Measurements from ENCODE around the gene DEPDC5.
"Not testable (repeated sequence)": the region's sequence is repeated elsewhere in the genome, so short reads cannot be mapped to it uniquely, and the experiment has no call there.

Gene DEPDC5

DNA sequence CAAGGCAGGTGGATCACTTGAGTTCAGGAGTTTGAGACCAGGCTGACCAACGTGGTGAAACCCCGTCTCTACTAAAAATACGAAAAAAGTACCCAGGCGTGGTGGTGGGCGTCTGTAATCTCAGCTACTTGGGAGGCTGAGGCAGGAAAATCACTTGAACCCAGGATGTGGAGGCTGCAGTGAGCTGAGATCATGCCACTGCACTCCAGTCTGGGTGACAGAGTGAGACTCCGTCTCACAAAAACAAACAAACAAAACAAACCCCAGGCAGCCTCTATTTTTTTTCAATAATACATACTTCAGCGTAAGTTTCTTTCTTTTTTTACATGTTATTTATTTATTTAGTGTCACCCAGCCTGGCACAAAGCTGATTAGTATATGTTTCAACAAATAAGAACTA, 60.1 kb downstream of the DEPDC5 start:
- DNase-seq (ENCODE audit: low read depth in 2 of 2, low spot score in 1 of 2): not testable (repeated sequence)

DNA sequence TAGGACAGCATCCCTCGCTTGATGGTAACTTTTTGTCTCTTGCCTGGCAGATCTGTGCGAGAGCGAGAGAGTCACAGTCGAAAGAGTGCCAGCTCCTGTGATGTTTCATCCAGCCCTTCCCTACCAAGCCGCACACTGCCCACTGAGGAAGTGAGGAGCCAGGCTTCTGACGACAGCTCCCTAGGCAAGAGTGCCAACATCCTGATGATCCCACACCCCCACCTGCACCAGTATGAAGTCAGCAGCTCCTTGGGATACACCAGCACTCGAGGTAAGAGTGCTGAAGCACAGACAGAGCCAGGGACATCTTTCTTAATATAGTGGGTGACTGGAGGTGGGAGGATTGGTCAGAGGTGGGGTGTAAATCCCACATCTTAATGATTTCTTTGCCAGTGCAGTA, 61.1 kb downstream of the DEPDC5 start:
- DNase-seq (ENCODE audit: low read depth in 2 of 2, low spot score in 1 of 2): no peak

DNA sequence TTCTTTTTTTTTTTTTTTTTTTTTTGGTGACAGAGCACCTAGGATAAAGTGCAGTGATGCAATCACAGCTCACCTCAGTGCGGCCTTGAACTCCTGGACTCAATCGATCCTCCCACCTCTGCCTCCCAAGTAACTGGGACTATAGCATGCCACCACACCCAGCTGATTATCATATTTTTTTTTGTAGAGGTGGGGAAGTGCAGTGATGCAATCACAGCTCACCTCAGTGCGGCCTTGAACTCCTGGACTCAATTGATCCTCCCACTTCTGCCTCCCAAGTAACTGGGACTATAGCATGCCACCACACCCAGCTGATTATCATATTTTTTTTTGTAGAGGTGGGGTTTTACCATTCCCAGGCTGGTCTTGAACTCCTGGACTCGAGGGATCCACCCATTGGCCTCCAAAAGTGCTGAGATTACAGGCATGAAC, 61.6 kb downstream of the DEPDC5 start:
- not testable (repeated sequence) for DNase-seq (ENCODE audit: low read depth in 2 of 2, low spot score in 1 of 2)

DNA sequence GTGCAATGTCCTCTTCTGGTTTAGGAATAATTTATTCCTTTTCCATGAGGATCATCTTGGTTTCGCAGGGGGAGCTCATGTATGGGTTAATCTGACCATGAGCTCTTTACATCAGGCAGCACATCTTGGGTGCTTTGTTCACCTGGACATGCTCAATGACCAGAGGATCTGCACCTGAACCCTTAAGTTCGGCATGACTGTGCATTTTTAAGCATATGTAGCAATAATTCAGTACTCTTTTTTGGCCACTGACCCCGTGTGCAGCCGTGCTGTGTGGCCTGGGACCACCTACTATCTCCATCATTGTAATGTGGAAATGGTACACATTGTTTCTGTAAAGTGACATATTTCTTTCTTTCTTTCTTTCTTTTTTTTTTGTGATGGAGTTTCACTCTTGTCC, 62.9 kb downstream of the DEPDC5 start:
- no peak for DNase-seq (ENCODE audit: low read depth in 2 of 2, low spot score in 1 of 2)

DNA sequence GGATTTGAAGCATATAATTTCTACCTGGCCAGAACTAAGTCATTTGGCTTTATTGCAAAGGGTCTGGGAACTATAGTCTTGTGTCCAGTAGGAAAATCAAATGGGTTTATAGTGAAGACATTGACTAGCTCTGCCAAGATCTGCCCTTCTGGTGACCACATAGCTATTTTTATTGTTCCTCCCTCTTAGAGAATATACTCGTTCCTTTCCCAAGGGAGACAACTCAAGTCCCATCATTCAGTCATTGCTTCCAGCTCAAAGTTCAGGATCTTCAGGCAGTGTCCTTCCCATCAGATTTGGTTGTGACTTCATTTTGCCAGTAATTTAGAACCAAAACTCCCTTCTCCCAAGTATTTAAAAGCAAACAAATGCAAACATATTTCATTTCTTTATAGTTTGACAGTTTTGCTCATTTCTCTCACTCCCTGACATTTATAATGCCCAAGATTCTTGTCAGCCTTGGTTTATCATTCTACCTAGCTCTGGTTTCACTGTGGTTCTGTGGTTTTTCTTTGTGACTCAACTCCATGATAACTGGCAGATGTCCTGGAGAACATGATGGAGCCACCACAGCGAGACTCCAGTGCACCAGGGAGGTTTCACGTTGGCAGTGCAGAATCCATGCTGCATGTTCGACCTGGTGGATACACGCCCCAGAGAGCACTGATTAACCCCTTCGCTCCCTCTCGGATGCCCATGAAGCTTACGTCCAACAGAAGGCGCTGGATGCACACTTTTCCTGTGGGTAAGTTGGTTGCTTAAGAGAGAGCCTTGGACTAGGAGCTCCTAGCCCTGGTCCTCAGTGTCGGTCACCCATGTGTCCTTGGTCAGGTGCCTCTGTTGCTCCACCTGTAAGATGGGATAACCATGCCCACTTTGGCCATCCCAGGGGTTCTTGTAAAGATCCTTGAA, 64.9 kb downstream of the DEPDC5 start:
- DNase-seq (ENCODE audit: low read depth in 2 of 2, low spot score in 1 of 2): no peak

DNA sequence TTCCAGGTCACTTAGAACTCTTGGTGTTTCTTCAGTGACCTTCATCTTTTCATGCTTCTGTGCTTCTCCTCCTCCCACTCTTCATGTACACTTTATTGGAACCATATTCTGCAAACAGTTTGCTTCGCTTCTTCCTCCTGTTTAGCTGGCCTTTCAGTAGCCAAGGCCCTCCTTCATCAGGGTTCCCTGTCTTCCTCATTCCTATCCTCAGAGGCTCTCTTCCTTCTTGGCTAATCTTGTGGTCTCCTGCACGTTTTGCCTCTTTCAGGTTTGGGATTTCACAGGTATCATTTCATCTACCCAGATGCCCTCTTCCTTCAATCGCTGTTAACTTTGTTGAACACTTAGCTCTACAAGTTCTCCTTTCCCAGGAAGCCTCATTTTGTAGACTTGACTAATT, 66.8 kb downstream of the DEPDC5 start:
- DNase-seq (ENCODE audit: low read depth in 2 of 2, low spot score in 1 of 2): no peak

DNA sequence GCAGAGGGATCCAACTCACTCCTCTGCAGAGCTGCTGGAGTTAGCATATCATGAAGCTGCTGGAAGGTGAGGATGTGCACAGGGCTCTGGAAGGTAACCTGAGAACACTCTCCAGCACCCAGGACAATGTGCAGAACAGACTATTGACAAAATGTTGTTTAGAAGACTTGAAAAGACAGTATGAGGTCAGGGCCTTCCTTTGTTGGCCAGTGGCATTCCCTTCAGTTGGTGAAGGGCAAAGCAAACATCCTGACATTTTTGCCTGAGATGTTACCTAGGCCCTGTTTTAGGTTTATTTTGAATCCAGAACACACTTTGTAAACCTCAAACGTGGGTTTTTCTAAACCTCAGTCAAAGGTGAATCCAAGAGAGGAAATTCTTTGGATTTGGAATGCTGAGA, 67.8 kb downstream of the DEPDC5 start:
- DNase-seq (ENCODE audit: low read depth in 2 of 2, low spot score in 1 of 2): no peak

DNA sequence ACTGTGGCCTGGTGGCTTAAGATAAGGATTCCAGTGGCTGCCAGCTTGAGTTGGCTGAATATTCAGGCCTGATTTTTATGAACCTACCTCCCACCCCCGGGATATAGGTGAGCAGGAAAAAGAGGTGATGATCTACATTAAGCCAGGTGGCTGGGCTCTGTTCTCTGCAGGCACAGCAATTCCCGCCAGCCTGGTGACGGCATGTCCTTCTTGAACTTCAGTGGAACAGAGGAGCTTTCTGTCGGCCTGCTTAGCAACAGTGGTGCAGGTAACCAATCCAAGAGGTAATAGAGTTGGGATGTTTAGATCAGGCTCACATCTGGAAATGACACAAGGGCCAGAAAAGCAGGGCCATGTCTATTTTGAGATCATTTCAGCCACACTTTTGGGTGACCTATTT, 68.7 kb downstream of the DEPDC5 start:
- no peak for DNase-seq (ENCODE audit: low read depth in 2 of 2, low spot score in 1 of 2)

DNA sequence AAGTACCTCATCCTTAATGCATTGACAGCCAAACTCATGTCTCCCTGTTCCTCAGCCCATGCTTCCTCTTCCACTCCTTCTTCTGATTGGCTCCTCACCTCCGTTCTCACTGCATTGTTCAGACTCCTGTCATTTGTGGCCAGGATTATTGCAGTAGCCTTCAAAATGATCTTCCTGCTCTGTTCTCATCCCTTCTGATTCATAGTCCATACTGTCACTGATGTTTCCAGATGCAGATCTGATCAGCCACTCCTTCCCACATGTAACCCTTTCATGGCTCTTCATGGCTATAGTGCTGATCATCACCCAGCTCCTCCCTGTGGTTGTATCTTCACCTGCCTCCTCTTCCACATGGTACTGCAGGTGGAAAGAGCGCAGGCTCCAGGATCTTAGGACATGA, 71.7 kb downstream of the DEPDC5 start:
- DNase-seq (ENCODE audit: low read depth in 2 of 2, low spot score in 1 of 2): no peak

DNA sequence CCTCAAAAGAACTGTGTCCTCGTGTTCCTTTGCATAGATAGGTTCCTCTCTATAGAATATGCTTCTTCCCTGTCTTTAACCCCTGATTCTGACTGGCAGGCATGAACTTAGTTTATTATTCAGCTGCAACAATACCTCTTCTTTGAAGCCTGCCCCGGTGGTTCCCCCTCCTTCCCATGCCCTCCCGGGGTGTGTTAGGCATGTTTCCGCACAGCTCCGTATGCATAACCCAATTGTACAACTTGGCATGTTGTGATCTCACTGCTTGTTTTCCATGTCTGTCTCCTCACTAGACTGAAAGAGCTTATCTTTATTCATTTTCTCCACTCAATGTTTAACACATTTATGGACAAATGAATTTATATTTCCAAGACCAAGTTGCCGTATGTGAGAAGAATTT, 72.6 kb downstream of the DEPDC5 start:
- DNase-seq (ENCODE audit: low read depth in 2 of 2, low spot score in 1 of 2): no peak

DNA sequence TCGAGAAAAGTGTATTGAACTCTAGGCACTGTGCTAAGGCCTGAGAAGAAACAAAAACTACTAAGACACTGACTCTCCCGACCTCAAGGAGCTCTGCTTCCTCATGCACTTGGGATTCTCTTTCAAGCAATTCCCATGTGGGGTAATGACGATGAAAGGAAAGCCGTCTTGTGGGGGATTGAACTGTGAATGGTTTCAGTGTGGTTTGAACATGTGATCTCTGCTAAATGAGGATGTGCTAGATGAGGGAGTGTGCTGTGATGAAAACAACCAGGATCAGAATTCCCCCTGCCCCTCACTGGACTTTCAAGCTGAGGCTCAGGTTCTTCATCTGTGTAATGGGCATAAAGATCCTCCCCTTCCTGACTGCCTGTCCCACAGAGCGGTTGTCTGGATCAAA, 74.9 kb downstream of the DEPDC5 start:
- no peak for DNase-seq (ENCODE audit: low read depth in 2 of 2, low spot score in 1 of 2)

DNA sequence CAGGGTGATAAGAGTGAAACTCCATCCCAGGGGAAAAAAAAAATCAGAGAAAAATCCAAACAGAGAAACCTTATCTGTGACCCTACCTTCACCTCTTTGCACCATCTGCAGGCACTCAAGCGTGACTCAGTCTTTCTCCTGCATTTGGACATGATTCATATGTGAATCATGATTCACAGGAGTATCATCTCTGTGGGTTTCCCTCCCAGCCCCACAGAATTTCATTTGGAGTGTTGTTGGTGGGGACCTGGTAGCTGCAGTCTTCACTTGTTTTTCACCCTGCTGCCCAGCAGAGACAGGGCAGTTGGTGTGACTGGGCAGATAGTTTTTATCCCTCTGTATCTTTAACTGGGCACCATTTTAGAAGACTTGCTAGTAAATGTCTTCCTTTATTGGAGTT, 75.7 kb downstream of the DEPDC5 start:
- peak in 1 of 2 donors; percentile 1 for DNase-seq (ENCODE audit: low read depth in 2 of 2, low spot score in 1 of 2)

DNA sequence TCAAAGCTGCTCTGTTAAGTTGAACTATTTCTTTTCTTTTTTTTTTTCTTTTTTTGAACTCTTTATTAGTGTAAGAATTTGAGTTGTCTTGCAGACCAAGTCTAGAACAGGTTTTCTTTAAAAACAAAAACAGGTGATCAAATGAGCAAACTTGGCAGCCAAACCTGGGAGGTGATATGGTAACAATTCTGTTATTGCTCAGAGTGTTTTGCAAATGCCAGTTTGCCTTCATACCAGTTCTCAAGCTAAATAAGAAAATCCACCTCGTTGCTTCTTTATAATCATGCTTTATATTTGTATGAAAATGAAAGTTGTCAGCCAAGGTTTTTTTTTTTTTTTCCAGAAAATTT, 76.9 kb downstream of the DEPDC5 start:
- DNase-seq (ENCODE audit: low read depth in 2 of 2, low spot score in 1 of 2): no peak

DNA sequence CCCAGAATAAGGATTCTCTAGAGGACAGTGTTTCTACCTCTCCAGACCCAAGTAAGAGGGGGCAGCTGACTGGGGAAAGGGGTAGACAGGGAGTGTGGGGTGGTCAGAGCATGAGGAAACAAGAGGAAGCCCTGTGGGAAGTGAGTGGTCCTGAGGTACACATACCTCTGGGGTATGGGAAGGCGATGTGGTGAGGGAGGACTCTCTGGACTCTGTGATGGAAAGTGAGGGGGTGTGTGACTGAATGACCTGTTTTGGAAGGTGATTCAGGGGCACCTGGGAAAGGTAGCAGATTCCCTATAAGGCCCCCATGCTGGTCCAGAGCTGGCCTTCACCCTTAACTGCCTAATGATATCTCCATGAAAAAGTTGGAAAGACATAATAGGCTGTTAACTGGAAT, 80.1 kb downstream of the DEPDC5 start:
- no peak for DNase-seq (ENCODE audit: low read depth in 2 of 2, low spot score in 1 of 2)

DNA sequence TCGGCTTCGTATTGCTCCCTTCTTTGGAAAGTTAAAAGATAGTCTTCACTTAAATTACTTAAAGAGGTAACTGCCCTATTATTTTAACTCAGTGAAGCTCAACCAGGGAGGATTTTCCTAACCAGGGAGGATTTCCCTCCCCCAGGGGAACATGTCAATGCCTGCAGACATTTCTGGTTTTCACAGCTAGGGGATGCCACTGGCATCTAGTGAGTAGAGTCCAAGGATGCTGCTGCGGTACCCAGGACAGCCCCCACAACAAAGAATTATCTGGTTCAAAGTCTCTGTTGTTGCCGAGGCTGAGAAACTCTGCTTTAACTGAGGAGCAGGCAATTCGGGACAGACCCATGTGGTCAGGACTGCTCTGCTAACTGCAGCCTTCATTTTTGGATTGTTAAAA, 82.2 kb downstream of the DEPDC5 start:
- no peak for DNase-seq (ENCODE audit: low read depth in 2 of 2, low spot score in 1 of 2)

DNA sequence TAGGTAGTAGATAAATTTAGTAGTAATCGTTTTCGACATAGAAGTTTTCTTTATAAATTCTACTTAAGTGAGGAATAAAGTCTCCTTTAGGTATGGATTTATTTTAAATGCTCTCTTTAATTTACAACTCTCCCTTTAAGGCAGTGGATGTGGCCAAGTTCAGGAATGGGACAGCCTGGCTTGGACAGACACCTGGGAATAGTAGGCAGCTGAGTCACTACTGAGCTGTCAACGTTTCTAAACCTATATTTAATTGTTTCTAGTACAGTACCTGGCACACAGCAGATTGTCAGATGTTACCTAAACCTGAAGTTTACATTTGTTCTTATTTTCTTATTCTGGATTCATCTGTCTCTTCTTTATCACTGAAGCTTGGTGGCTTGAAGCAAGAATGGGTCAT, 85.1 kb downstream of the DEPDC5 start:
- no peak for DNase-seq (ENCODE audit: low read depth in 2 of 2, low spot score in 1 of 2)

DNA sequence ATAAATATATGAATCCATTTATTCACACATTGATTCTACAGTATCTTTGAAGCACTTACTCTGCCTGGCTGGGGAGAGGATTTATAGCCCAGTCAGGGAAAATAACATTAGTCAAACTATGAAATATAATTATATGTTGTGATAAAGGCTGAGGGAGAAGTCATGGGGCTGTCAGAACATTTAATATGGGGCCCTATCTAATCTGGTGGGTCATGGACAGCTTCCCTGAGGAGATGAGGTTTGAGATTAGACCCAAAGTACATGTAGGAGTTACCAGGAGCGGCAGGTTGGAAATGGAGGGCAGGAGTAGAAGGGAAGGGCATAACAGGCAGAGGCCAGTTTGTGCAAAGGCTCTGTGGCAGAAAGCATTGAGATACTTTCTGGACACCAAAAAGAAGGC, 86.2 kb downstream of the DEPDC5 start:
- no peak for DNase-seq (ENCODE audit: low read depth in 2 of 2, low spot score in 1 of 2)

DNA sequence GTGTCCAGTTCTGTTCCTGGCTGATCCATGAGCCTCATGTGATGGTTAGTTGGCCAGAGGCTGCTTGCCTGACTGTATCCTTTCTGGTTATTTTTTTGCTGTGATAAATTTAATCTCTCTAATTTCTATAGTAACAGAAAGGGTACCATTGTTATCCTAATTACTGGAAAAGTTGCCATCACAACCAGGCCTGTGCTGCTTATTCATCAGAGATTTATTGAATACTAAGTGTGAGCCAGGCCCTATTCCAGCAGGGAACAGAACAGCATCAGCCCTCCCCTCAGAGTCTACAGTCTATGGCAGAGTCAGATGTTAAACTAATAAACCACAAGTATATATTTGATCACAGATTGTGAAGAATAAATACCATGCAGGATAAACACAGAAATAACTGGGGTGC, 86.8 kb downstream of the DEPDC5 start:
- no peak for DNase-seq (ENCODE audit: low read depth in 2 of 2, low spot score in 1 of 2)

DNA sequence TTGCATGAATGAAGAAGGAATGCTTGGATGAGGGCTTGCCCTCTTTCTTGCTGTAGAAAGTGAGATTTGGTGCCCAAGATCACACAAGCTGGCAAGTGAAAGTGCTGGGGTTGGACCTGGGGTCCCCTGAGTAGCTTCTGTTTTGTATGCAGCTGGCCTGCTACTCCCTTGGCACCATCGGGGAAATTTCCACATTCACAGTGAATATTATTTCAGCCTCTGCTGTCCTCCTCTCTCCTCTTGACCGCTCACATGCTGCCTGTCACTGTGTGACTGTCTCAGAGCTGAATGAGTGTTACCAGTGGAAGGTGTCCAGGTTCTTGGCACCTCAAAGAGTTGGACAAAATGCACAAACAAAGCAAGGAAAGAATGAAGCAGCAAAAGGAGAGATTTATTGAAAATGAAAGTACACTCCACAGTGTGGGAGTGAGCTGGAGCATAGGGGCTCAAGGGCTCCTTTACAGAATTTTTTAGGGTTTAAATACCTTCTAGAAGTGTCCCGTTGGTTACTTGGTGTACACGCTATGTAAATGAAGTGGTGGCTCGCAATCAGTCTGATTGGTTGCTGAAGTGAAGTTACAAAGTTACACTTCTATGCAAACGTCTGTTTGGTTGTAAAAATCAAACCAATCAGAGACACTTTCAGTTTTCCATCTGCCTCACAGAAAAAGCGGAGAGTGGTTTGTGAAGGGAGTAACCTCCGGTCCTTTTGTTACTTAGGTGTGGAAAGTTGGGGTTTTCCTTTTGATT, 87.4 kb downstream of the DEPDC5 start:
- DNase-seq (ENCODE audit: low read depth in 2 of 2, low spot score in 1 of 2): no peak

DNA sequence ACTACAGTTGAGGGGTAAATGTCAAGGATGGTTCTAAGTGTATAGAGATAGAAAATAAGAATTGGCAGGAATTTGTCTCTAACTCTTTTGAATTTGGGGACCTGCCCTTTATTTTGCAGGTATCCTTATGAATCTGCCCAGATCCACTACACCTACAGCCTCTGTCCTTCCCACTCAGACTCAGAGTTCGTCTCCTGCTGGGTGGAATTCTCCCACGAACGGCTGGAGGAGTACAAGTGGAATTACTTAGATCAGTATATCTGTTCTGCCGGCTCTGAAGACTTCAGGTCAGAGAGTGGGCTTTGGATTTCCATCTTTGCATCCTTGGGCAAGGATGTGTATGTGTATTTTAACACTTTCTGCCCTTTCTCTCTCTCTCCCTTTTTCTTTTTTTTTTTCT, 89.7 kb downstream of the DEPDC5 start:
- no peak for DNase-seq (ENCODE audit: low read depth in 2 of 2, low spot score in 1 of 2)

DNA sequence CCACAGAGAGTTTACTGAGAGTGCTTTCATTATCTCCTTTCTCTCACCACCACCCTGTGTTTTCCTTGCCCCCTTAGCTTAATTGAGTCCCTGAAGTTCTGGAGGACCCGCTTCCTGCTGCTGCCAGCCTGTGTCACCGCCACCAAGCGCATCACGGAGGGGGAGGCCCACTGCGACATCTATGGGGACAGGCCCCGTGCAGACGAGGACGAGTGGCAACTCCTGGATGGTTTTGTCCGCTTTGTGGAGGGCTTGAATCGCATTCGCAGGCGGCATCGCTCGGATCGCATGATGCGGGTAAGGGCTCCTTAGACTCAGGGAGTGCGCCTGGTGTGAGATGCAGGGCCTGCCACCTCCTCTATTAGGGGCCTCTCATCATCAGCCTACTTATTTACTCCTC, 91.1 kb downstream of the DEPDC5 start:
- DNase-seq (ENCODE audit: low read depth in 2 of 2, low spot score in 1 of 2): no peak

Data from stimulated activated CD8-positive, alpha-beta memory T cell treated with anti-CD3 and anti-CD28 coated beads, Interleukin-4, amount 100 ng/mL, for 4 hours (primary cell).